ENCODE data around the gene SHISA8.

SHISA8 gene

GRCh38 chr22:41908411-41909309 is 6.2 kb downstream of the SHISA8 start:
- no peak for TF ChIP-seq CTCF (conservative IDR thresholded peaks at IDR 0.05; ENCODE audit: low read length)
- DNase-seq (ENCODE audit: low read depth) = no peak
- H3K4me3 ChIP-seq (ENCODE audit: low read length) = no peak overlapping the region

GRCh38 chr22:41907436-41908401 is 7.2 kb downstream of the SHISA8 start:
- no peak for TF ChIP-seq CTCF (conservative IDR thresholded peaks at IDR 0.05; ENCODE audit: low read length)
- DNase-seq (ENCODE audit: low read depth) = no peak

GRCh38 chr22:41906822-41907221 is 8.1 kb downstream of the SHISA8 start:
- H3K4me3 ChIP-seq (ENCODE audit: low read length) = no peak overlapping the region
- TF ChIP-seq CTCF (conservative IDR thresholded peaks at IDR 0.05; ENCODE audit: low read length) = no peak
- DNase-seq (ENCODE audit: low read depth) = no peak

More at GRCh38 chr22:41907436-41908401, 7.2 kb downstream of the SHISA8 start:
- no peak overlapping the region for H3K4me3 ChIP-seq (ENCODE audit: low read length)

GRCh38 chr22:41905411-41906202 is 9.3 kb downstream of the SHISA8 start:
- no peak for DNase-seq (ENCODE audit: low read depth)
- no peak overlapping the region for H3K4me3 ChIP-seq (ENCODE audit: low read length)
- no peak for TF ChIP-seq CTCF (conservative IDR thresholded peaks at IDR 0.05; ENCODE audit: low read length)

- DNase-seq (ENCODE audit: low read depth) = no peak
- TF ChIP-seq CTCF (conservative IDR thresholded peaks at IDR 0.05; ENCODE audit: low read length) = no peak
- no peak overlapping the region for H3K4me3 ChIP-seq (ENCODE audit: low read length)
These were observed 10.1 kb downstream of the SHISA8 start for GRCh38 chr22:41904450-41905410.
